HG02610 (cell line): ENCODE measurements around the gene SYNPO.

ENCODE experiments used
- ATAC-seq: cut with Tn5 transposase; IDR thresholded peaks from one replicate; pipeline ENCODE4 v1.9.1; 2021; ENCODE audit warnings: mild to moderate bottlenecking, moderate library complexity; ENCODE audit not compliant: unreplicated experiment

The SYNPO gene

GRCh38 chr5:150624334-150625163 lies 15.9 kb upstream of the SYNPO start:
- no peak for ATAC-seq

DNA sequence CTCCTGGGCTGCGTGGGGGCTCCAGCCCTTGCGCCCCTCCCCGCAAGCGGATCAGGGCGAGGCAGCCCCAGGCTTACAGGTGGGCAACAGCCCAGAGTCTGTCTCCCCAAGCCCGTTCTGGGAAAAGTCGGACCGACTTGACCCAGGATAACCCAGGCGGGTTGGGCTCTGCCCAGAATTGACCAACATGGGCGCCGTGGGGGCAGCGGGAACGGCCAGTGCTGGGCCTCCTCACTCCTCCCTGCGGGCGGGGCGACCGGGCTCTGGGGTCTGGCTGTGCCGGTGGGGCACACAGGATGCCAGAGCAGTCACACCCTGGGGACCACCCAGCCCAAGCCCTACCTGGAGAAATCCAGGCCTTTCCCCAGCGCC lies 15.3 kb upstream of the SYNPO start:
- no peak for ATAC-seq

DNA sequence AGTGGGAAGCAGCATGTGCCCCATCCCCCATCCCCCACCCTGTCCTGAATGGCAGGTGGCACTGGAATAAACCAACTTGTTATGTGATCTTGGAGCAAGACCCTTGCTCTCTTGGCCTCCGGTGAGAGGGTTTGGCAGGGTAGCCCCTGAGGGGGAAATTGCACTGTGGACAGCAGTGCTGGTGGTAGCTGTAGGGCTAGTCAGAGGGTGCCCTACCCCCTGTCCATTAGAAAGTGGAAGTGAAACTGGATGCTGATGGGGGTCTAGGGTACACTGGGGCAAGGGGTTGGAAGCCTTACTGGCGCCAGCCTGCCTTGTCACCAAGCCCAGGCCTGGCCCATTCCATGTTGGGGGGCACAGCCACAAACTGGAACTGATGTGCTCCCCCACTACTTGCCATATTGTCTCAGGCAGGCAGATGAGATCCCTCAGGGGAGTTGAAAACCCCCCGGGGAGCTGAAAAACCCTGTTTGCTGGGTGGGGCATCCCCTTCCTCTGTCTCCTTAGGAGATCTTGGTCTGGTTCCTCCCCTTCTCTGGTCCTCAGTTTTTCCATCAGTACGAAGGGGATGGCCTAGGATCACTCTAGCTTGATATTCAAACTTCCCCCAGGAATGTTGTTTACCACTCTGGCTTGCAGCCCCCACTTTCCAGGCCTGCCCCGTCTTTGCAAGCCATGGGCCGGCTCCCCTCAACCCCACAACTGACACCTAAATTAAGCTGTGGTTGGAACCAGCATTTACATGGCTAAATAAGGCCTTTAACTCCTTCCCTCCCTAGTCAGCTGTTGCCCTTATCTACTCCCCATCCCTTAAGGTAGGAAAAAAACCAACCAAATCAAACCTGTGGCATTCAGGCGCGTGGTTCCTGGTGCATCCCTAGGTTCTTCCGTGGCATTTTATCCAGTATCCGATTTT lies 14.4 kb upstream of the SYNPO start:
- peak; percentile 61 for ATAC-seq

DNA sequence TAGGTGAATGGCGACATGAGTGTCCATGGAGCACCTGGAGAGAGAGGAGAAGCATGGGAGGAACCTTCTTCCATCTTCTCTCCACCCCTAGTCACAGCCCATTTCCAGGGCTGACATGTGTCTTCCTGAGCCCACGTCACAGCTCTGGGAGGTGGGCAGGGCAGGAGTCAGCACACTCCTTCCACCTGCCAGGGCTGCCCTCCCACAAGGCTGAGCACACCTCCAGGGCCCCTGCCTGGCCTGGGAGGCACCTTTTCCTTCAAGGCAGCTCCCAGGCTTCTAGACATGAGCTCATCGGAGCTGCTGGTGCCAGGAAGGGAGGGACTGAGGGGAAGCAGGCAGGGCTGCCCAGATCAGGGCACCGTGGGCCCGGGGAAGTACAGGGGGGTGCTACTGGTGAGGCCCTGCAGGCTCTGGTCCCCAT lies 13.6 kb upstream of the SYNPO start:
- no peak for ATAC-seq

- no peak for ATAC-seq
Observed at GRCh38 chr5:150627731-150628545, 12.5 kb upstream of the SYNPO start.

GRCh38 chr5:150628936-150629485 lies 11.4 kb upstream of the SYNPO start:
- no peak for ATAC-seq

- ATAC-seq, result no peak
Observed at GRCh38 chr5:150630016-150630415, 10.4 kb upstream of the SYNPO start.

GRCh38 chr5:150630461-150631325 lies 9.8 kb upstream of the SYNPO start:
- ATAC-seq, result no peak

GRCh38 chr5:150631326-150631701 lies 9.1 kb upstream of the SYNPO start:
- ATAC-seq, result no peak

DNA sequence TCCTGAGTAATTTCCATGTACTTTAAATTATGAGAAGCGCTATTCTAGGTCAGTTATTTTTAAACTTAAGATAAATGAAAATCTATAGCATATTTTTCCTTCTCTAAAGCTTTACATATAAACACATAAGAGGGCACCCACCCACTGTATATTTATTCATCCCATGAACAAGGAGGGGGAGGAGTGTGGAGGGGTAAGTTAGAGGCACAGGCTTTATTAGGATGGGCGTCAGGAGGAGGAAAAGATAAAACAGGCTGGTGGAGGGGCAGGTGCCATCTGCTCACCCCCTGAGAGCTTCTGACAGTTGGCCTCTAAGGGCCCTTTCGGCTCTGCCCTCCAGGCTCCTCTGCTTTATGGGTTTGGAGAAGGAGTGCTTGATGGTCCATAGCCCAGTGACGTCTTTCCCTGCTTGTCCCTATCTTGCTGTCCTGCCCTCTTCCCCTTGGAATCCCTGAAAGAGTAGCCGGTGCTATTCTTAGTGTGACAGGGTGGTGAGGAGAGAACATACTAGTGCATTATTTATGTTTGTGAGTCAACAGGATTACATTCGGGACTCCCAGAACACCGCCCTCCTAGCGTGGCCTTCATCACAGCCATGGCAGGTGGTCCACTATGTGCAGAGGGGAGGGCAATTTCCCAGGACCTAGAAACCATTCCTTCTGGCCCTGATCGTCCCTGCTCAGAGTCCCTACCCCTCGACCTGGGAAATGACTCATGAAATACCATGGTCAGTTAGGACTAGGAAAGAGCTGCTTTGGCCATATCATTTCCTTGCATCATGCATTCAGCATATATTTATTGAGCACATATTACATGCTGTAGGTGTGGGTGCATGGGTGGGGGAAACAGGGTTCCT lies 7.9 kb upstream of the SYNPO start:
- no peak for ATAC-seq

- ATAC-seq, result no peak
Observed at GRCh38 chr5:150633429-150633828, 7.0 kb upstream of the SYNPO start.

DNA sequence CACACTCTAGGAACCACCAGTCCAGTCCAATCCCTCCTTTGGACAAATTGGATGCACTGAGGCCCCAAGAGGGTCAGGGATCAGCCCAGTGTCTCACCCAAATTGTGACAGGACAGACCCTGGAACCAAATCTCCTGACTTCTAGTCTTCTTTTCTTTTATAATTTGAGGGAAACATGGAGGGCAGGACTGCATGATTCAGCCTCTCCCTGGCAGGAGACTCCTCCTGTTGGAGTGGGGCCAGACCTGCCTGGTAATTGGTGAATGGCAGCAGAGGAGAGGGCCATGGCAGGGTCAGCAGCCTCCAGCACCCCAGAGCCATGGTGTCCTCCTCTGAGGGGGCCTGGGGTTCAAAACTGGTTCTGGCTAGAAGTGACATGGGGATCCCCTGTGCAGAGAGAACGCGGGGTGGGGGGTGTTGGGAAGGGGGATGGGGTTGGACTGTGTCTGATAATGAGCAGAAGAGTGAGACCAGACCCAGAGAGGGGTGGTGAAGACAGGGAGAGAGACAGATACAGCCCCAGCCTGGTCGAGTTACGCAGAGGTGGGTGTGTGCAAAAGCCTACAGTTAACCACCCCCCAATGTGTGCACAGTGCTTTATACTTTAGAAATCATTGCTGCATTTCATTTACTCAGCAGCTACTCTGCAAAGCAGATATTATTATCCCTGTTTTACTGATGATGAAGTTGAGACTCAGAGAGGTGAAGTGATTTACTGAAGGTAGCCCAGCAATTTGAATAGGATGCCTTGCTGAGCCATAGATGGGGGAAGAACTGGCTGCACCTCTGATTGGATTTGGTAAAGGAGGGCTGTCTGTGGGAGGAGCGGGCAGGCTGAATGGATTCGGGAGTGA lies 3.8 kb upstream of the SYNPO start:
- no peak for ATAC-seq

DNA sequence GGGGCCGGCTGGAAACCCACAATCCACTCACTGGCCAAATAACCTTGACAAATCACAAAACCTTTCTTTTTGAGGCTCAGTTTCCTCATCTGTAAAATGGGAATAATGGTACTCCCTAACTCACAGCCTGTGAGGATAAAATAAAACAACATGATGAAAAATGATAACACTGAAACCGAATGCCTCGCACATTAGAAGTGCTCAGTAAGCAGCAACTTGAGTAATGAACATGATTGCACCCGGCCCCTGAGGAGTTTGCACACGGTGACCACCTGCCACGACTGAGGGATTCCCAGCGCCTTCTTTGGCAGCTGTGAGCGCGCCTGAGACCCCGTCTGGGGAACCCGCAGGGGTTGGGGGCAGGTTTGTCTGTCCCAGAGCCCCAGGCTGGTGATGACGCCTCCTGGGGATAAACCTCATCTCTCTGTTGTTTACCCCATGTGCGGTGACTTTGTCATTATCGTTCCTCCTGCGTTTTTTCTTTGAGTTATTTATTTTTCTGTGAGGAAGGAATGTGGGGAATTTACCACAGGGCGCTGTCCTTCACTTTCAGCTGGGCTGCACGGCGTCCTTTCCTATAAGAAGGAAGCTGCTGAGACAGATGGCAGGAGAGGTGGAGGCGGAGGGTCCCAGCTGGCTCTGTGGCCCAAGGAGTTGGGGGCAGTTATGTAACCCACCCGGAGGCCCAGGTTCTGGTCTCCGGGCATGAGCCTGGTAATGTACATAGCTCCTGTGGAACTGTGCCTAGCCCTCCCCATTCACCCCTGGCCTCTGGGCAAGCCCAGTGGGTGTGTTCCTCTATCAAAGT lies 3.0 kb upstream of the SYNPO start:
- ATAC-seq, result no peak

DNA sequence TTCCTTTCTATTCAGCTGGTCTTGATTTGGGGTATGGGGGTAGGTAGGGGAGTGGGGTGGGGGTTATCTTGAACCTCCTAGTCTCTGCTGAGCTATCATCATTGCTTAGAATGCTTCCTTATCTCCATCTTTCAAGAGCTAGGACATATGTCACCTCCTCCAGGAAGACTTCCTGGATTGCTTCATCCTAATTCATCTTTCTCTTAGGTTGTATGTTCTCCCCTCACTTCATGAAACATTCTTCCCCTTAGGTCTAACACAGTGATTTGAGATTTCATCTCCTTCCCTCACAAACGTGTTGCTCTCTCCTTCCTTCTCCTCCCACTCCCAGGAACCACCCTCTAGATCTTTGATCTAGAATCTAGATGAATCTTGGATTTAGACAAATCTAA lies 2.4 kb upstream of the SYNPO start:
- ATAC-seq, result no peak

- no peak for ATAC-seq
Observed at GRCh38 chr5:150638488-150639376, 1.7 kb upstream of the SYNPO start.

GRCh38 chr5:150639377-150639692 lies 1.1 kb upstream of the SYNPO start:
- no peak for ATAC-seq
